SJSA1 (cell line): ENCODE measurements around the gene TBRG4. TPM values are rescaled to one million over a fixed set of nuclear protein-coding genes. Genes with fewer than 3 reads are reported as not detected.

Experiments
- total RNA-seq: library from RNA; depleted of rRNA; stranded (reverse); fragments of >200 nt; shearing (Covaris generic); gene quantifications from 2 replicates; pipeline ENCODE4 v1.2.3, GENCODE V29; 2014; rRNA removed

The TBRG4 gene
- total RNA-seq, 1 experiment from 2014 or later = 67.4 TPM

Other genes starting within 250 kb of the TBRG4 start
- 10.4 and 23.0 TPM in 2 replicates for gene PURB, start 226.2 kb downstream of the TBRG4 start, total RNA-seq
- 0.11 TPM in 1 of 2 replicates, not detected in the other for gene MYO1G, start 132.7 kb downstream of the TBRG4 start, total RNA-seq
- gene CCM2, start 111.5 kb downstream of the TBRG4 start, total RNA-seq = 35.5 and 64.8 TPM in 2 replicates
- gene NACAD, start 22.7 kb downstream of the TBRG4 start, total RNA-seq = 0.81 and 1.5 TPM in 2 replicates
- gene RAMP3, start 46.1 kb upstream of the TBRG4 start, total RNA-seq = not detected in 2 replicates